Activated CD4-positive, alpha-beta T cell treated with anti-CD3 and anti-CD28 coated beads for 36 hours (primary cell): Measurements from ENCODE around the gene NOD1. TPM values are rescaled to one million over a fixed set of nuclear protein-coding genes. Genes with fewer than 3 reads are reported as not detected.
"Not testable (repeated sequence)": the region's sequence is repeated elsewhere in the genome, so short reads cannot be mapped to it uniquely, and the experiment has no call there.

ENCODE experiments used
- ATAC-seq: fragments of 200-7000 bp; cut with Tn5 transposase; one replicate; pipeline ENCODE4 v1.10.0; 2021; ENCODE audit warnings: mild to moderate bottlenecking, moderate library complexity
- CTCF ChIA-PET: fragments of 350-600 bp; sonication (Branson Sonifier 250); formaldehyde crosslinking; loops from one replicate; lab custom pipeline; 2021; ENCODE audit warnings: antibody characterized with exemption; lab: Charles Lee
- POLR2A ChIA-PET: fragments of 350-600 bp; sonication (Branson Sonifier 250); formaldehyde crosslinking; loops from one replicate; lab custom pipeline; 2021; ENCODE audit warnings: antibody characterized with exemption, inconsistent platforms; lab: Charles Lee
- DNase-seq: peaks from one replicate; pipeline ENCODE4 v3.0.0-alpha.2; 2020
- H3K27ac Mint-ChIP-seq: one replicate; pipeline ENCODE4 v1.8.0; 2021; ENCODE audit warnings: mixed read lengths
- H3K27me3 Mint-ChIP-seq: one replicate; pipeline ENCODE4 v1.8.0; 2021; ENCODE audit warnings: mixed read lengths
- H3K36me3 Mint-ChIP-seq: one replicate; pipeline ENCODE4 v1.8.0; 2021; ENCODE audit warnings: low read depth, mixed read lengths
- H3K4me1 Mint-ChIP-seq: one replicate; pipeline ENCODE4 v1.8.0; 2021; ENCODE audit warnings: mixed read lengths
- H3K4me3 Mint-ChIP-seq: one replicate; pipeline ENCODE4 v1.8.0; 2021; ENCODE audit warnings: mild to moderate bottlenecking, moderate library complexity, mixed read lengths
- H3K9me3 Mint-ChIP-seq: one replicate; pipeline ENCODE4 v1.8.0; 2021; ENCODE audit warnings: low read depth, mixed read lengths
- intact Hi-C, 2 experiments: fragments of 100-400 bp; cut with DNase I in 1 of 2; cut with micrococcal nuclease in 1 of 2; formaldehyde crosslinking; loops; one replicate each; pipeline versions ENCODE4 v1.14.2 to v1.15.1; 2022 to 2024; cut with DNase I, micrococcal nuclease
- total RNA-seq, 2 experiments: library from RNA; stranded (reverse); gene quantifications; one replicate each; pipeline ENCODE4 v1.2.3, GENCODE V29; 2021

NOD1 gene
- 10 to 100 TPM; 10.8 to 11.0 TPM for total RNA-seq

- Mint-ChIP-seq H3K4me1 (peaks cover 50% of the 10 kb centered on the region), H3K4me3 (peak within 1 kb of the TSS; percentile 88), H3K27ac (peak within 1 kb of the TSS; percentile 90), H3K27me3 (no peaks in the 10 kb centered on the region), H3K9me3 (no peaks in the 10 kb centered on the region), H3K36me3 (peaks cover 4% of the 10 kb centered on the region)
- peak; percentile 89 for ATAC-seq
- peak; percentile 86 for DNase-seq
- intact Hi-C loops: loop anchor here (1.0 to 5.0 kb wide), 9 partner anchors 26 to 451 kb away; partner anchors contain the start of genes GGCT (in 2 of the 2), PLEKHA8 (in 2 of the 2), ZNRF2 (in 2 of the 2) and FKBP14 (in 1 of the 2)
- CTCF ChIA-PET: interaction anchor here (0.5 to 1.9 kb wide), 11 partner anchors 10 to 262 kb away, joined by 3 to 7 read pairs (median 4); no protein-coding TSS in a partner anchor
- POLR2A ChIA-PET: interaction anchor here (0.6 to 0.9 kb wide), 2 partner anchors 22 to 204 kb away, joined by 3 to 4 read pairs; partner anchors contain the start of gene CRHR2
These were observed at the start of gene NOD1 for GRCh38 chr7:30478349-30479201. NOD1 (minus strand) TSS chr7:30478784; CDS start chr7:30456921, 21,863 bp downstream.

- peaks cover 10% of the 10 kb centered on the region for H3K4me1 Mint-ChIP-seq
- intact Hi-C loops, H3K27me3 Mint-ChIP-seq, H3K27ac Mint-ChIP-seq, DNase-seq, ATAC-seq, H3K9me3 Mint-ChIP-seq, H3K4me3 Mint-ChIP-seq, H3K36me3 Mint-ChIP-seq: not testable (repeated sequence)
- CTCF ChIA-PET: interaction anchor here (0.6 to 1.7 kb wide), 4 partner anchors 11 to 50 kb away, joined by 3 to 4 read pairs (median 3); no protein-coding TSS in a partner anchor
- POLR2A ChIA-PET: interaction anchor here (0.6 kb wide), 1 partner anchor 224 kb away, joined by 3 read pairs; no protein-coding TSS in a partner anchor
These were observed 48.7 kb upstream of the NOD1 start for GRCh38 chr7:30527297-30527696.

- H3K27me3 Mint-ChIP-seq: no peaks in the 10 kb centered on the region
- CTCF ChIA-PET: interaction anchor here (1.7 kb wide), 1 partner anchor 38 kb away, joined by 4 read pairs; no protein-coding TSS in a partner anchor
These were observed 47.6 kb upstream of the NOD1 start for GRCh38 chr7:30526163-30526562.

GRCh38 chr7:30525429-30525828 is 46.8 kb upstream of the NOD1 start:
- Mint-ChIP-seq H3K36me3 (peaks cover 3% of the 10 kb centered on the region), H3K27ac (no peak overlapping the region), H3K27me3 (no peaks in the 10 kb centered on the region), H3K4me3 (no peak overlapping the region), H3K4me1 (peaks cover 13% of the 10 kb centered on the region), H3K9me3 (no peaks in the 10 kb centered on the region)
- POLR2A ChIA-PET: no interaction called here
- CTCF ChIA-PET: interaction anchor here (0.8 kb wide), 1 partner anchor 45 kb away, joined by 3 read pairs; no protein-coding TSS in a partner anchor
- DNase-seq: no peak
- intact Hi-C loops: no loop called here
- no peak for ATAC-seq

More at GRCh38 chr7:30526163-30526562, 47.6 kb upstream of the NOD1 start:
- Mint-ChIP-seq H3K4me3 (no peak overlapping the region), H3K36me3 (peaks cover 3% of the 10 kb centered on the region), H3K4me1 (peaks cover 11% of the 10 kb centered on the region), H3K9me3 (no peaks in the 10 kb centered on the region), H3K27ac (no peak overlapping the region)
- intact Hi-C loops: no loop called here
- POLR2A ChIA-PET: interaction anchor here (0.6 kb wide), 1 partner anchor 60 kb away, joined by 3 read pairs; no protein-coding TSS in a partner anchor
- ATAC-seq: no peak
- no peak for DNase-seq

GRCh38 chr7:30524545-30524944 is 46.0 kb upstream of the NOD1 start:
- Mint-ChIP-seq H3K4me3 (no peak overlapping the region), H3K27me3 (no peaks in the 10 kb centered on the region), H3K9me3 (no peaks in the 10 kb centered on the region), H3K27ac (no peak overlapping the region), H3K36me3 (peaks cover 3% of the 10 kb centered on the region), H3K4me1 (peaks cover 12% of the 10 kb centered on the region)
- intact Hi-C loops: no loop called here
- no peak for DNase-seq
- CTCF ChIA-PET: no interaction called here
- no peak for ATAC-seq
- POLR2A ChIA-PET: no interaction called here

- DNase-seq (no peak), ATAC-seq (no peak)
- ChIA-PET POLR2A (no interaction called here), CTCF (no interaction called here)
- H3K9me3 Mint-ChIP-seq: no peaks in the 10 kb centered on the region
- peaks cover 12% of the 10 kb centered on the region for H3K4me1 Mint-ChIP-seq
- peaks cover 3% of the 10 kb centered on the region for H3K36me3 Mint-ChIP-seq
- H3K27me3 Mint-ChIP-seq: no peaks in the 10 kb centered on the region
- no peak overlapping the region for H3K27ac Mint-ChIP-seq
- intact Hi-C loops: no loop called here
- H3K4me3 Mint-ChIP-seq: no peak overlapping the region
These were observed 44.9 kb upstream of the NOD1 start for GRCh38 chr7:30523466-30523865.

- CTCF ChIA-PET: interaction anchor here (0.6 to 2.1 kb wide), 4 partner anchors 11 to 92 kb away, joined by 3 to 15 read pairs (median 5); no protein-coding TSS in a partner anchor
- intact Hi-C loops: no loop called here
- Mint-ChIP-seq H3K9me3 (no peaks in the 10 kb centered on the region), H3K27me3 (no peaks in the 10 kb centered on the region), H3K27ac (no peak overlapping the region), H3K4me3 (no peak overlapping the region), H3K4me1 (peaks cover 14% of the 10 kb centered on the region), H3K36me3 (peaks cover 3% of the 10 kb centered on the region)
- POLR2A ChIA-PET: no interaction called here
- ATAC-seq (no peak), DNase-seq (no peak)
These were observed 43.6 kb upstream of the NOD1 start for GRCh38 chr7:30522159-30522558.

- intact Hi-C loops: no loop called here
- peak; percentile 66 for ATAC-seq
- Mint-ChIP-seq H3K27ac (peak overlapping the region; percentile 43), H3K36me3 (peaks cover 3% of the 10 kb centered on the region), H3K27me3 (no peaks in the 10 kb centered on the region), H3K4me1 (peaks cover 20% of the 10 kb centered on the region), H3K4me3 (no peak overlapping the region), H3K9me3 (no peaks in the 10 kb centered on the region)
- ChIA-PET CTCF (interaction anchor here (1.1 to 2.1 kb wide), 3 partner anchors 11 to 43 kb away, joined by 3 to 15 read pairs (median 7); no protein-coding TSS in a partner anchor), POLR2A (no interaction called here)
- peak; percentile 19 for DNase-seq
These were observed 42.9 kb upstream of the NOD1 start for GRCh38 chr7:30521532-30521931.

- Mint-ChIP-seq H3K4me1 (peaks cover 20% of the 10 kb centered on the region), H3K9me3 (no peaks in the 10 kb centered on the region), H3K27ac (no peak overlapping the region), H3K4me3 (no peak overlapping the region), H3K36me3 (peaks cover 3% of the 10 kb centered on the region), H3K27me3 (no peaks in the 10 kb centered on the region)
- ChIA-PET CTCF (no interaction called here), POLR2A (no interaction called here)
- intact Hi-C loops: no loop called here
- DNase-seq: no peak
- ATAC-seq: no peak
These were observed 40.5 kb upstream of the NOD1 start for GRCh38 chr7:30519122-30519521.

GRCh38 chr7:30515761-30516160 is 37.2 kb upstream of the NOD1 start:
- POLR2A ChIA-PET: no interaction called here
- no peaks in the 10 kb centered on the region for H3K36me3 Mint-ChIP-seq

GRCh38 chr7:30514776-30515175 is 36.2 kb upstream of the NOD1 start:
- Mint-ChIP-seq H3K27ac (no peak overlapping the region), H3K4me3 (no peak overlapping the region), H3K4me1 (peaks cover 8% of the 10 kb centered on the region), H3K27me3 (no peaks in the 10 kb centered on the region), H3K9me3 (no peaks in the 10 kb centered on the region), H3K36me3 (no peaks in the 10 kb centered on the region)
- intact Hi-C loops: no loop called here
- POLR2A ChIA-PET: no interaction called here
- ATAC-seq (no peak), DNase-seq (no peak)
- CTCF ChIA-PET: interaction anchor here (0.5 to 2.5 kb wide), 3 partner anchors 9 to 50 kb away, joined by 3 to 11 read pairs (median 3); no protein-coding TSS in a partner anchor

More at GRCh38 chr7:30515761-30516160, 37.2 kb upstream of the NOD1 start:
- CTCF ChIA-PET: interaction anchor here (0.7 to 2.5 kb wide), 4 partner anchors 9 to 49 kb away, joined by 3 to 11 read pairs (median 3); no protein-coding TSS in a partner anchor
- DNase-seq (no peak), ATAC-seq (no peak)
- H3K4me3 Mint-ChIP-seq: no peak overlapping the region
- H3K27ac Mint-ChIP-seq: no peak overlapping the region
- H3K9me3 Mint-ChIP-seq: no peaks in the 10 kb centered on the region
- H3K27me3 Mint-ChIP-seq: no peaks in the 10 kb centered on the region
- peaks cover 12% of the 10 kb centered on the region for H3K4me1 Mint-ChIP-seq
- intact Hi-C loops: no loop called here
